ENCODE data around the gene ZNHIT3. TPM values are rescaled to one million over a fixed set of nuclear protein-coding genes. Genes with fewer than 3 reads are reported as not detected.

Gene ZNHIT3
- total and polyA plus RNA-seq, 2 of the 13 experiments (the other 11 are each of a cell fraction or from before 2014, with no cell fraction given): 66.6 to 77.4 TPM

GRCh38 chr17:36486204-36487194 is at the start of gene ZNHIT3 (continued):
- TF ChIP-seq ZBTB7A (CRISPR knock-in tag; IDR thresholded peaks at IDR 0.05) (no peak), REST (IDR thresholded peaks at IDR 0.05; ENCODE audit: borderline replicate concordance in 1 of 2, low read depth in 1 of 2, low read length in 2 of 2) (0 out of 4 replicates have a peak, but pooled peaks of 1 of the 2 experiments have one; percentile 20), ARHGAP35 (CRISPR knock-in tag; IDR thresholded peaks at IDR 0.05; ENCODE audit: borderline replicate concordance) (no peak), NCOA5 (CRISPR knock-in tag; IDR thresholded peaks at IDR 0.05) (no peak), KLF9 (CRISPR knock-in tag; IDR thresholded peaks at IDR 0.05; ENCODE audit: low read depth) (peak; percentile 60; the same call in 1 of the 2 replicates), MAX (IDR thresholded peaks at IDR 0.05) (peak; percentile 88), ZSCAN30 (CRISPR knock-in tag; IDR thresholded peaks at IDR 0.05) (no peak), ZNF607 (CRISPR knock-in tag; IDR thresholded peaks at IDR 0.05; ENCODE audit: borderline replicate concordance) (peak; percentile 52; the same call in 1 of the 2 replicates), NPAS2 (CRISPR knock-in tag; IDR thresholded peaks at IDR 0.05; ENCODE audit: borderline replicate concordance) (no peak), SRSF9 (IDR thresholded peaks at IDR 0.05; ENCODE audit: borderline replicate concordance, insufficient read depth, low read depth, low read length, poor library complexity, severe bottlenecking) (no peak), RAD21 (CRISPR knock-in tag; IDR thresholded peaks at IDR 0.05) (no peak), TBP (CRISPR knock-in tag; IDR thresholded peaks at IDR 0.05) (no peak), IKZF1 (IDR thresholded peaks at IDR 0.05) (no peak), ZNF567 (CRISPR knock-in tag; IDR thresholded peaks at IDR 0.05; ENCODE audit: borderline replicate concordance) (no peak)
- TF ChIP-seq, protein P1, sequence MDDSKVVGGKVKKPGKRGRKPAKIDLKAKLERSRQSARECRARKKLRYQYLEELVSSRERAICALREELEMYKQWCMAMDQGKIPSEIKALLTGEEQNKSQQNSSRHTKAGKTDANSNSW (CRISPR knock-in tag; IDR thresholded peaks at IDR 0.05; ENCODE audit: borderline replicate concordance): peak; percentile 91; the same call in 1 of the 2 replicates
- TF ChIP-seq, protein P2, sequence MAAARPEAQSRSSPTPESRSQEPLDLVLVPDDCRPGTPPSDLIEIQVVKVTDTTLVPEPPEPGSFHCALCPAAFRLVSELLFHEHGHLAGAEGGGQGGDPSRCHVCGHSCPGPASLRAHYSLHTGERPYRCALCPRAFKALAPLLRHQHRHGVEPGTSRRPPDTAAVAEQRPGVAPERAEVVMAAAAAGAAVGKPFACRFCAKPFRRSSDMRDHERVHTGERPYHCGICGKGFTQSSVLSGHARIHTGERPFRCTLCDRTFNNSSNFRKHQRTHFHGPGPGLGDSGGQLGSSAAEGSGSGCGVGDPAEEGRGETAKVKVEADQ (CRISPR knock-in tag; IDR thresholded peaks at IDR 0.05; ENCODE audit: borderline replicate concordance): peak; percentile 91
- TF ChIP-seq, protein P3, sequence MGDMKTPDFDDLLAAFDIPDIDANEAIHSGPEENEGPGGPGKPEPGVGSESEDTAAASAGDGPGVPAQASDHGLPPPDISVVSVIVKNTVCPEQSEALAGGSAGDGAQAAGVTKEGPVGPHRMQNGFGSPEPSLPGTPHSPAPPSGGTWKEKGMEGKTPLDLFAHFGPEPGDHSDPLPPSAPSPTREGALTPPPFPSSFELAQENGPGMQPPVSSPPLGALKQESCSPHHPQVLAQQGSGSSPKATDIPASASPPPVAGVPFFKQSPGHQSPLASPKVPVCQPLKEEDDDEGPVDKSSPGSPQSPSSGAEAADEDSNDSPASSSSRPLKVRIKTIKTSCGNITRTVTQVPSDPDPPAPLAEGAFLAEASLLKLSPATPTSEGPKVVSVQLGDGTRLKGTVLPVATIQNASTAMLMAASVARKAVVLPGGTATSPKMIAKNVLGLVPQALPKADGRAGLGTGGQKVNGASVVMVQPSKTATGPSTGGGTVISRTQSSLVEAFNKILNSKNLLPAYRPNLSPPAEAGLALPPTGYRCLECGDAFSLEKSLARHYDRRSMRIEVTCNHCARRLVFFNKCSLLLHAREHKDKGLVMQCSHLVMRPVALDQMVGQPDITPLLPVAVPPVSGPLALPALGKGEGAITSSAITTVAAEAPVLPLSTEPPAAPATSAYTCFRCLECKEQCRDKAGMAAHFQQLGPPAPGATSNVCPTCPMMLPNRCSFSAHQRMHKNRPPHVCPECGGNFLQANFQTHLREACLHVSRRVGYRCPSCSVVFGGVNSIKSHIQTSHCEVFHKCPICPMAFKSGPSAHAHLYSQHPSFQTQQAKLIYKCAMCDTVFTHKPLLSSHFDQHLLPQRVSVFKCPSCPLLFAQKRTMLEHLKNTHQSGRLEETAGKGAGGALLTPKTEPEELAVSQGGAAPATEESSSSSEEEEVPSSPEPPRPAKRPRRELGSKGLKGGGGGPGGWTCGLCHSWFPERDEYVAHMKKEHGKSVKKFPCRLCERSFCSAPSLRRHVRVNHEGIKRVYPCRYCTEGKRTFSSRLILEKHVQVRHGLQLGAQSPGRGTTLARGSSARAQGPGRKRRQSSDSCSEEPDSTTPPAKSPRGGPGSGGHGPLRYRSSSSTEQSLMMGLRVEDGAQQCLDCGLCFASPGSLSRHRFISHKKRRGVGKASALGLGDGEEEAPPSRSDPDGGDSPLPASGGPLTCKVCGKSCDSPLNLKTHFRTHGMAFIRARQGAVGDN (CRISPR knock-in tag; IDR thresholded peaks at IDR 0.05): peak; percentile 94
